CD8-positive, alpha-beta memory T cell (primary cell): ENCODE measurements around the gene RIC3. TPM values are rescaled to one million over a fixed set of nuclear protein-coding genes. Genes with fewer than 3 reads are reported as not detected.

Experiments used
- CTCF ChIA-PET: fragments of 350-600 bp; sonication (Branson Sonifier 250); formaldehyde crosslinking; loops from one replicate; lab custom pipeline; 2021; ENCODE audit warnings: antibody characterized with exemption; lab: Charles Lee
- POLR2A ChIA-PET: fragments of 350-600 bp; sonication (Branson Sonifier 250); formaldehyde crosslinking; loops from one replicate; lab custom pipeline; 2021; ENCODE audit warnings: antibody characterized with exemption; lab: Charles Lee
- DNase-seq, 5 donors: peaks; one replicate each; pipeline versions ENCODE4 v3.0.0 to v3.0.0-alpha.2; 2020 to 2022; ENCODE audit warnings: mixed read lengths in 1 of 5
- H3K27ac ChIP-seq: one replicate; pipeline ENCODE4 v1.7.0; 2013; ENCODE audit warnings: low read depth, mild to moderate bottlenecking, low read length, moderate library complexity
- H3K27me3 ChIP-seq: 2 replicates; pipeline ENCODE4 v1.7.0; 2013; ENCODE audit warnings: low read length, mild to moderate bottlenecking; ENCODE audit not compliant: insufficient read depth, poor library complexity, severe bottlenecking
- H3K36me3 ChIP-seq: 2 replicates; pipeline ENCODE4 v1.7.0; 2013; ENCODE audit warnings: mild to moderate bottlenecking, low read length, moderate library complexity; ENCODE audit not compliant: insufficient read depth
- H3K4me1 ChIP-seq: 2 replicates; pipeline ENCODE4 v1.7.0; 2013; ENCODE audit warnings: mild to moderate bottlenecking, low read length, moderate library complexity; ENCODE audit not compliant: insufficient read depth
- H3K4me3 ChIP-seq: 2 replicates; pipeline ENCODE4 v1.7.0; 2013; ENCODE audit warnings: mild to moderate bottlenecking, low read length
- H3K9me3 ChIP-seq: 2 replicates; pipeline ENCODE4 v1.7.0; 2013; ENCODE audit warnings: mild to moderate bottlenecking, low read length
- H3K27ac Mint-ChIP-seq, 8 donors: one replicate each; pipeline ENCODE4 v1.8.0; 2020 to 2021; ENCODE audit warnings: mixed read lengths in 8 of 8, mild to moderate bottlenecking in 6 of 8, inconsistent platforms in 3 of 8, moderate library complexity in 3 of 8
- H3K27me3 Mint-ChIP-seq, 2 donors: one replicate each; pipeline ENCODE4 v1.8.0; 2020 to 2021; ENCODE audit warnings: mixed read lengths in 2 of 2, mild to moderate bottlenecking in 1 of 2, moderate library complexity in 1 of 2
- H3K36me3 Mint-ChIP-seq, 3 donors: one replicate each; pipeline ENCODE4 v1.8.0; 2020 to 2021; ENCODE audit warnings: mixed read lengths in 3 of 3, inconsistent platforms in 1 of 3, mild to moderate bottlenecking in 1 of 3
- H3K4me1 Mint-ChIP-seq, 3 donors: one replicate each; pipeline ENCODE4 v1.8.0; 2020 to 2021; ENCODE audit warnings: mixed read lengths in 3 of 3, inconsistent platforms in 1 of 3, mild to moderate bottlenecking in 1 of 3
- H3K4me3 Mint-ChIP-seq, 7 donors: one replicate each; pipeline ENCODE4 v1.8.0; 2020 to 2021; ENCODE audit warnings: mixed read lengths in 7 of 7, mild to moderate bottlenecking in 6 of 7, moderate library complexity in 4 of 7, inconsistent platforms in 2 of 7
- H3K9me3 Mint-ChIP-seq, 5 donors: one replicate each; pipeline ENCODE4 v1.8.0; 2020 to 2022; ENCODE audit warnings: mixed read lengths in 5 of 5, mild to moderate bottlenecking in 3 of 5, moderate library complexity in 2 of 5, inconsistent platforms in 1 of 5
- polyA plus RNA-seq: library from polyadenylated mRNA; unstranded; fragments of 300-500 nt; fragmentation: Illumina TruSeq; gene quantifications from one replicate; pipeline ENCODE4 v1.2.3, GENCODE V29; 2021
- total RNA-seq, 2 experiments: library from RNA; stranded (reverse); gene quantifications; one replicate each; pipeline ENCODE4 v1.2.3, GENCODE V29; 2021

Gene RIC3
- total and polyA plus RNA-seq, 3 experiments from 2014 or later = 1.5 to 11.8 (median 9.4) TPM

DNA sequence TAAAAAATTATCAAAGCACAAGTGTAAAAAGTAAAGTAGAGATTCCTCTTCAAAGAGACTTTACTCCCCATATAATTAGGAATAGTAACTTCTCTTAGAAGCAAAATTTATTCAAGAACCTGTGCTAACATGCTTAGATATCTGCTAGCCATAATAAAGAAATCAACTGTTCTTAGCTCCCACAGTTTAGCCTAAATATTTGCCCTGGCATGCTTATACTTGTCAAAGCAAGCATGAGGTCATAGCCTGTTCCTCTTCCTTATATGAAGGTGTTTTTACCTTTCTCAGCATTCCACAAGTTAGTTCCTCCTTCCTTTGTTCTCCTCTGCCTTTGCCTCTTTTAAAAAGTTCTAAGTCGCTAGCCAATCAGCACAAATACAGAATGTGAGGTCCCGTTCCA is 30.3 kb downstream of the RIC3 start:
- peaks cover 0 to 10% (median 2%) of the 10 kb centered on the region in 5 donors for H3K9me3 Mint-ChIP-seq
- H3K4me1 ChIP-seq = no peaks in the 10 kb centered on the region
- DNase-seq = no peak
- no peak overlapping the region for H3K27ac ChIP-seq
- peaks cover 2 to 6% of the 10 kb centered on the region in 2 donors for H3K27me3 Mint-ChIP-seq
- no peaks in the 10 kb centered on the region for H3K9me3 ChIP-seq
- no peak overlapping the region for H3K4me3 ChIP-seq
- ChIA-PET CTCF (no interaction called here), POLR2A (no interaction called here)
- no peaks in the 10 kb centered on the region for H3K4me1 Mint-ChIP-seq
- no peak overlapping the region for H3K27ac Mint-ChIP-seq
- H3K36me3 ChIP-seq = no peaks in the 10 kb centered on the region
- H3K27me3 ChIP-seq = no peaks in the 10 kb centered on the region
- H3K36me3 Mint-ChIP-seq = peaks cover 0 to 40% (median 14%) of the 10 kb centered on the region in 3 donors
- H3K4me3 Mint-ChIP-seq = no peak overlapping the region

- Mint-ChIP-seq H3K4me1 (no peaks in the 10 kb centered on the region), H3K4me3 (no peak overlapping the region), H3K27ac (no peak overlapping the region), H3K9me3 (no peaks in the 10 kb centered on the region), H3K27me3 (no peaks in the 10 kb centered on the region), H3K36me3 (peaks cover 0 to 12% (median 0%) of the 10 kb centered on the region in 3 donors)
- Histone ChIP-seq H3K27me3 (no peaks in the 10 kb centered on the region), H3K36me3 (no peaks in the 10 kb centered on the region), H3K9me3 (no peaks in the 10 kb centered on the region), H3K4me1 (no peaks in the 10 kb centered on the region), H3K27ac (no peak overlapping the region), H3K4me3 (no peak overlapping the region)
- ChIA-PET CTCF (no interaction called here), POLR2A (no interaction called here)
- no peak for DNase-seq
These were observed 41.4 kb downstream of the RIC3 start for GRCh38 chr11:8127447-8127846.

- H3K27ac Mint-ChIP-seq = peak overlapping the region in 1 of 8 donors; percentile 9
- H3K9me3 Mint-ChIP-seq = no peaks in the 10 kb centered on the region
- Histone ChIP-seq H3K4me1 (no peaks in the 10 kb centered on the region), H3K27me3 (no peaks in the 10 kb centered on the region), H3K36me3 (no peaks in the 10 kb centered on the region), H3K27ac (no peak overlapping the region), H3K4me3 (no peak overlapping the region), H3K9me3 (no peaks in the 10 kb centered on the region)
- H3K4me3 Mint-ChIP-seq = no peak overlapping the region
- DNase-seq = no peak
- H3K36me3 Mint-ChIP-seq = peaks cover 0 to 16% (median 0%) of the 10 kb centered on the region in 3 donors
- ChIA-PET POLR2A (no interaction called here), CTCF (interaction anchor here (0.9 to 1.1 kb wide), 2 partner anchors 28 to 36 kb away, joined by 3 to 6 read pairs; no protein-coding TSS in a partner anchor)
- H3K4me1 Mint-ChIP-seq = no peaks in the 10 kb centered on the region
- no peaks in the 10 kb centered on the region for H3K27me3 Mint-ChIP-seq
These were observed 42.1 kb downstream of the RIC3 start for GRCh38 chr11:8126649-8127289.

GRCh38 chr11:8122173-8122764 is 46.6 kb downstream of the RIC3 start:
- no peaks in the 10 kb centered on the region for H3K27me3 ChIP-seq
- ChIA-PET CTCF (interaction anchor here (1.0 kb wide), 1 partner anchor 23 kb away, joined by 3 read pairs; no protein-coding TSS in a partner anchor), POLR2A (no interaction called here)
- no peaks in the 10 kb centered on the region for H3K9me3 ChIP-seq
- H3K4me1 ChIP-seq = no peaks in the 10 kb centered on the region
- Mint-ChIP-seq H3K27me3 (peaks cover 0 to 2% of the 10 kb centered on the region in 2 donors), H3K27ac (peak overlapping the region in 1 of 8 donors; percentile 81), H3K4me3 (no peak overlapping the region), H3K4me1 (no peaks in the 10 kb centered on the region), H3K36me3 (peaks cover 5 to 24% (median 5%) of the 10 kb centered on the region in 3 donors), H3K9me3 (peaks cover 0 to 9% (median 8%) of the 10 kb centered on the region in 5 donors)
- no peaks in the 10 kb centered on the region for H3K36me3 ChIP-seq
- no peak overlapping the region for H3K27ac ChIP-seq
- no peak for DNase-seq
- no peak overlapping the region for H3K4me3 ChIP-seq

DNA sequence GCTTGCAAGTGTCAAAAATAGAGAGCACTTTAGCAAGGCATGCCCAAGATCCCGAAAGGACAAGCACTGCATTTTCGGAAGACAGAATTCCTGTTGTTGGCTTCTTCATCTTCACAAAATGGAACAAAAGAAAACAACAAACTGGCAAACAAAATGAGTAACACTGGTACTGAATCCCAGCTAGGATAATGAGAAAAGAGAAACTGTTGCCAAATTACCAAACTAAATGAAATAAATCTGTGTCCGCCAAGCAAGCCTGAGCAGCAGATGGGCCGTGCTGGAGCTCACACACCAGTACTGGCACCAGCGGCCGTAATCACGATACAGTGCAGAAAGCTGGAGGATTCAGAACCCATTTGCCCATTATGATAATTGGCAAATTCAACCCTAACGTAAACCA is 57.2 kb downstream of the RIC3 start:
- Mint-ChIP-seq H3K4me3 (no peak overlapping the region), H3K4me1 (no peaks in the 10 kb centered on the region), H3K27me3 (no peaks in the 10 kb centered on the region), H3K27ac (peak overlapping the region in 1 of 8 donors; percentile 30), H3K36me3 (peaks cover 4 to 47% (median 10%) of the 10 kb centered on the region in 3 donors), H3K9me3 (peaks cover 8 to 22% (median 13%) of the 10 kb centered on the region in 5 donors)
- ChIA-PET CTCF (interaction anchor here (6.7 kb wide), 1 partner anchor 13 kb away, joined by 42 read pairs; no protein-coding TSS in a partner anchor), POLR2A (no interaction called here)
- H3K4me3 ChIP-seq = no peak overlapping the region
- no peaks in the 10 kb centered on the region for H3K4me1 ChIP-seq
- no peaks in the 10 kb centered on the region for H3K9me3 ChIP-seq
- peaks cover 6% of the 10 kb centered on the region for H3K36me3 ChIP-seq
- H3K27ac ChIP-seq = no peak overlapping the region
- H3K27me3 ChIP-seq = no peaks in the 10 kb centered on the region
- DNase-seq = no peak

- H3K4me3 Mint-ChIP-seq = no peak overlapping the region
- Histone ChIP-seq H3K4me3 (no peak overlapping the region), H3K27ac (no peak overlapping the region), H3K4me1 (no peaks in the 10 kb centered on the region), H3K27me3 (no peaks in the 10 kb centered on the region), H3K9me3 (no peaks in the 10 kb centered on the region), H3K36me3 (peaks cover 6% of the 10 kb centered on the region)
- peaks cover 8 to 17% (median 12%) of the 10 kb centered on the region in 5 donors for H3K9me3 Mint-ChIP-seq
- no peak for DNase-seq
- peaks cover 4 to 44% (median 10%) of the 10 kb centered on the region in 3 donors for H3K36me3 Mint-ChIP-seq
- POLR2A ChIA-PET = no interaction called here
- H3K27ac Mint-ChIP-seq = no peak overlapping the region
- H3K4me1 Mint-ChIP-seq = no peaks in the 10 kb centered on the region
- CTCF ChIA-PET = interaction anchor here (1.3 to 6.7 kb wide), 2 partner anchors 12 to 124 kb away, joined by 3 to 42 read pairs; no protein-coding TSS in a partner anchor
- no peaks in the 10 kb centered on the region for H3K27me3 Mint-ChIP-seq
These were observed 58.4 kb downstream of the RIC3 start for GRCh38 chr11:8110396-8110795.

DNA sequence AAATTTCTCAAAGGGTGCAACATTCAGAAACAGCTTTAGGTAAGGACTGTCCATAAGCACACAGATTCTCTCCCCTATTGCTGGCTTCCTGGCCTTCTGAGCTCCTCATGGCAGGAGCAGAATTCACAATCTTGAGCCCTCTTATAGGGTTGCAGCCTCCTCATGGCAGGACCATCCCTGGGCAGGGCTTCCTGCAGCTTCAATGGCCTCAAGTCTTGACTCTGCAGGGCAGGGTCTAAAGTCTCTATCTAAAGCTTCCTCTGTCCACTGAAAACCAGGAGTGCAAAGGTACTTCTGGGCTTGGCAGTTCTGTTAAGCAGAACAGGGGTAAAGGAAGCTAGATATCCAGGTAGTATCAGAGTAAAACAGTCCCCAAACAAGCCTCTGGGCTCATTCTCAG is 59.1 kb downstream of the RIC3 start:
- Mint-ChIP-seq H3K27ac (peak overlapping the region in 1 of 8 donors; percentile 50), H3K27me3 (no peaks in the 10 kb centered on the region), H3K4me1 (no peaks in the 10 kb centered on the region), H3K36me3 (peaks cover 0 to 38% (median 5%) of the 10 kb centered on the region in 3 donors), H3K4me3 (no peak overlapping the region), H3K9me3 (peaks cover 2 to 12% (median 8%) of the 10 kb centered on the region in 5 donors)
- H3K27ac ChIP-seq = no peak overlapping the region
- DNase-seq = no peak
- H3K4me1 ChIP-seq = no peaks in the 10 kb centered on the region
- POLR2A ChIA-PET = no interaction called here
- peaks cover 6% of the 10 kb centered on the region for H3K36me3 ChIP-seq
- H3K4me3 ChIP-seq = no peak overlapping the region
- CTCF ChIA-PET = interaction anchor here (1.3 to 6.7 kb wide), 2 partner anchors 11 to 124 kb away, joined by 3 to 42 read pairs; no protein-coding TSS in a partner anchor
- H3K27me3 ChIP-seq = no peaks in the 10 kb centered on the region
- H3K9me3 ChIP-seq = no peaks in the 10 kb centered on the region

GRCh38 chr11:8108421-8108820 is 60.4 kb downstream of the RIC3 start:
- Mint-ChIP-seq H3K9me3 (peaks cover 0 to 3% (median 0%) of the 10 kb centered on the region in 5 donors), H3K36me3 (peaks cover 0 to 35% (median 5%) of the 10 kb centered on the region in 3 donors), H3K27me3 (no peaks in the 10 kb centered on the region), H3K4me3 (no peak overlapping the region), H3K4me1 (no peaks in the 10 kb centered on the region), H3K27ac (peak overlapping the region in 2 of 8 donors; percentile 3 to 27)
- no peak for DNase-seq
- CTCF ChIA-PET = interaction anchor here (6.7 kb wide), 1 partner anchor 10 kb away, joined by 42 read pairs; no protein-coding TSS in a partner anchor
- POLR2A ChIA-PET = no interaction called here
- no peaks in the 10 kb centered on the region for H3K9me3 ChIP-seq
- H3K4me1 ChIP-seq = no peaks in the 10 kb centered on the region
- H3K4me3 ChIP-seq = no peak overlapping the region
- H3K27me3 ChIP-seq = no peaks in the 10 kb centered on the region
- no peak overlapping the region for H3K27ac ChIP-seq
- peaks cover 6% of the 10 kb centered on the region for H3K36me3 ChIP-seq
